ENCODE measurements around the gene CALR3.

DNA sequence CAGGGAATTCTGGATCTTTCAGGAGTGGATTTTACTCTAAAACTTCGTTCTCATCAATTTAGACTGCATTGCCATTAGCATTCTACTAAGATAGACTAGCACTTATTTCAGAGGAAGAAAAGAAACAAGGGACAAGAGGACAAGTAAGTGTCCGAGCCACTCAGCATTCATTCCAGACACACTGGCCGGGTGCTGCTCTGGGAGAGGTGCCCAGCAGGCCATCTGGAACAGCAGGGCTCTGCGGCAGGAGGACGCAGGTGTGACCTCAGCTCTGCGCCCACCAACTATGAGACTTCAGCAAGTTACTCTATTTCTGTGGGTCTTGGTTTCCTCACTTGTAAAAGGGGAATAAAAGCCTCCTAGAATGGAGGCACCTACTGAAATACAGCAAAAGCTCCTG lies 28.4 kb downstream of the CALR3 start:
- TF ChIP-seq, protein P1, sequence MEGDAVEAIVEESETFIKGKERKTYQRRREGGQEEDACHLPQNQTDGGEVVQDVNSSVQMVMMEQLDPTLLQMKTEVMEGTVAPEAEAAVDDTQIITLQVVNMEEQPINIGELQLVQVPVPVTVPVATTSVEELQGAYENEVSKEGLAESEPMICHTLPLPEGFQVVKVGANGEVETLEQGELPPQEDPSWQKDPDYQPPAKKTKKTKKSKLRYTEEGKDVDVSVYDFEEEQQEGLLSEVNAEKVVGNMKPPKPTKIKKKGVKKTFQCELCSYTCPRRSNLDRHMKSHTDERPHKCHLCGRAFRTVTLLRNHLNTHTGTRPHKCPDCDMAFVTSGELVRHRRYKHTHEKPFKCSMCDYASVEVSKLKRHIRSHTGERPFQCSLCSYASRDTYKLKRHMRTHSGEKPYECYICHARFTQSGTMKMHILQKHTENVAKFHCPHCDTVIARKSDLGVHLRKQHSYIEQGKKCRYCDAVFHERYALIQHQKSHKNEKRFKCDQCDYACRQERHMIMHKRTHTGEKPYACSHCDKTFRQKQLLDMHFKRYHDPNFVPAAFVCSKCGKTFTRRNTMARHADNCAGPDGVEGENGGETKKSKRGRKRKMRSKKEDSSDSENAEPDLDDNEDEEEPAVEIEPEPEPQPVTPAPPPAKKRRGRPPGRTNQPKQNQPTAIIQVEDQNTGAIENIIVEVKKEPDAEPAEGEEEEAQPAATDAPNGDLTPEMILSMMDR (IDR thresholded peaks at IDR 0.05; ENCODE audit: low read depth, low read length), result no peak
- TF ChIP-seq EZH2phosphoT487 (IDR thresholded peaks at IDR 0.05; ENCODE audit: low read depth), result no peak

All from OCI-LY3 (cell line).